ENCODE data around the gene DNAJC15. TPM values are rescaled to one million over a fixed set of nuclear protein-coding genes. Genes with fewer than 3 reads are reported as not detected.
A peak's percentile ranks its signal among the peaks of the same experiment; 100 is the strongest.

DNAJC15 gene
- total RNA-seq, 2 donors from 2014 or later = 7.5 to 15.6 TPM

DNA sequence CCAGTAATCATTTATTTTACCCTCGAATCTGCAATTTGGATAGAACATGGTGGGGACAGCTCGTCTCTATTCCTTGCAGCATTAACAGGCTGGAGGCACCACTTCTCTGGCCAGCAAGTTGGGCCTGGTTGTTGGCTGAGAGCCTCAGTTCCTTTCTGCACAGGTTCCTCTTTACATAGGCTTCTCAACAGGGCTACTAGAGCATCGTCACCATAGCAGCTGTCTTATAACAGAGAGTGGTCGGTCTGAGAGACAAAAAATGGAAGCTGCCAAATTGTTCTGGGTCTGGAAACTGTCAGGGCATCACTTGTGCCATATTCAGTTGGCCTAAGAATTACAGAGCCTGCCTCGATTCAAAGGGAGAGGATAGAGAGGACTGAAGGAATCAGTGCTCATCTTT is 86.7 kb downstream of the DNAJC15 start:
- no peaks in the 10 kb centered on the region for H3K9me3 Mint-ChIP-seq
- ATAC-seq (replicated peaks) = no peak
- no peak overlapping the region for H3K4me3 Mint-ChIP-seq
- no peaks in the 10 kb centered on the region for H3K4me1 Mint-ChIP-seq
- peaks cover 23% of the 10 kb centered on the region for H3K36me3 Mint-ChIP-seq (ENCODE audit: low read depth)
- H3K27me3 Mint-ChIP-seq = no peaks in the 10 kb centered on the region
- H3K27ac Mint-ChIP-seq = no peak overlapping the region

GRCh38 chr13:43110658-43111057 is 87.3 kb downstream of the DNAJC15 start:
- Mint-ChIP-seq H3K4me3 (no peak overlapping the region), H3K4me1 (no peaks in the 10 kb centered on the region), H3K27me3 (no peaks in the 10 kb centered on the region), H3K36me3 (ENCODE audit: low read depth) (peaks cover 23% of the 10 kb centered on the region), H3K27ac (no peak overlapping the region), H3K9me3 (no peaks in the 10 kb centered on the region)
- ATAC-seq (replicated peaks) = no peak

DNA sequence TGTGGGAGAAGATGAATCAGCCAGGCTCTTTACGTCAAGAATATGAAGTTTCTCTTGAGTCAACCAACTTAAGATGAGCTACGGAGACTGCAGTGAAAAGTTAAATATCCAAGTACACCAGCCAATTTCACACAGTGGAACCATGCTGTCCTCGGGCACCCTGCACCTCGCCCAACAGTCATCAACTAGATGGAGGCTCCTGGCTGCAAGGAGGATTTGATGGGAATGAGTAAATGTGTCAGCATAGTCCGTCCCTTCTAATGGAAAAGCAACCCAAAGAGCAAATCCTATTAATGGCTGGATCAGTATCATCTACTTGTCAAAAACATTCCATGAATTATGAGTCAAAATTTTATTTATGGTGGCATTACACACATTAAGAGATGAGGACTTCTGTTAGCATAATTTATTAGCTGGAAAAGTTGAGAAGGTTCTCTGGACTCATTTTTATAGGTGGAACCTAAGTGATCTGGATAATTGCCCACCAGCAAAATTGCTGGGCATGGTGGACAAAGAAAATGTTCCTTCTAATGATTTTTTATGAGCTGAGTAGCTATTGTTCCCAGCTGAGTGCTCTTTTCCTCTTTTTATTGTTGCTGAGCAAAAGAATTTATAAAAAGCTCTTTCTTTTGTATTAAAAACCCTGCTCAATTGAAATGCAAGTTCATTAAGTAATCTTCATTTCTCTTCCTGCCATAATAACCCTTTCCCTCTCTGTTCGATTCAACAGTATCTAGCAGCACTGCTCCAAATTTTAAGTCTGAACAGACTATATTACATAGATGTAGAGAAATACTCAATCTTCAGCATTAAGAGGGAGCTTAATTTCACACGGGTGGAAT is 88.4 kb downstream of the DNAJC15 start:
- Mint-ChIP-seq H3K36me3 (ENCODE audit: low read depth) (peaks cover 22% of the 10 kb centered on the region), H3K27ac (no peak overlapping the region), H3K4me3 (no peak overlapping the region), H3K9me3 (no peaks in the 10 kb centered on the region), H3K27me3 (no peaks in the 10 kb centered on the region), H3K4me1 (no peaks in the 10 kb centered on the region)
- ATAC-seq (replicated peaks) = no peak

GRCh38 chr13:43113603-43114002 is 90.2 kb downstream of the DNAJC15 start:
- no peaks in the 10 kb centered on the region for H3K27me3 Mint-ChIP-seq

GRCh38 chr13:43114504-43114903 is 91.1 kb downstream of the DNAJC15 start:
- H3K27ac Mint-ChIP-seq = no peak overlapping the region
- H3K36me3 Mint-ChIP-seq (ENCODE audit: low read depth) = no peaks in the 10 kb centered on the region
- no peaks in the 10 kb centered on the region for H3K27me3 Mint-ChIP-seq
- no peak overlapping the region for H3K4me3 Mint-ChIP-seq
- no peak for ATAC-seq (replicated peaks)
- no peaks in the 10 kb centered on the region for H3K4me1 Mint-ChIP-seq
- no peaks in the 10 kb centered on the region for H3K9me3 Mint-ChIP-seq

More at GRCh38 chr13:43113603-43114002, 90.2 kb downstream of the DNAJC15 start:
- no peaks in the 10 kb centered on the region for H3K4me1 Mint-ChIP-seq
- H3K4me3 Mint-ChIP-seq = no peak overlapping the region
- H3K27ac Mint-ChIP-seq = no peak overlapping the region
- ATAC-seq (replicated peaks) = no peak
- H3K36me3 Mint-ChIP-seq (ENCODE audit: low read depth) = peaks cover 8% of the 10 kb centered on the region
- H3K9me3 Mint-ChIP-seq = no peaks in the 10 kb centered on the region

- ATAC-seq (replicated peaks) = no peak
- Mint-ChIP-seq H3K27me3 (peaks cover 5% of the 10 kb centered on the region), H3K36me3 (ENCODE audit: low read depth) (no peaks in the 10 kb centered on the region), H3K4me1 (no peaks in the 10 kb centered on the region), H3K27ac (no peak overlapping the region), H3K9me3 (no peaks in the 10 kb centered on the region), H3K4me3 (no peak overlapping the region)
Measured at GRCh38 chr13:43115141-43115540, 91.8 kb downstream of the DNAJC15 start.

DNA sequence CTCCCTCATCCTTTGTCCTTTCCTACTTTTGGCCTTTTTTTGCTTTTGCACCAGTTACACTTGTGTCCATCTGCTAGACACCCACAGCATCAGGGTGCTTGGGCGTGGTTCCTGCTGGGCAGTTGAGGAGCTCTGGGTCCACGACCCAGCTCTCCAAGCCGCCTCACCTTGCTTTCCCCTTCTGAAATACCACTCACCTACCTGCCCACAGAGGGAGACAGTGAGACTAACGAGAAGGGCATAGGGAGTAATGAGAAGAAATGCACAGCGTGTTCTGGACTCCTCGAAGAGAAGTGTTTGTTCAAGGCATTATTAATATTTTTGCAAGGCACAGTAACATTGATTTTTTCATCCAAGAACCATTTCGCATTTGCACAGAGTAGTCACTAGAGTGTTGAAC is 92.9 kb downstream of the DNAJC15 start:
- Mint-ChIP-seq H3K4me3 (no peak overlapping the region), H3K27ac (no peak overlapping the region), H3K9me3 (no peaks in the 10 kb centered on the region), H3K27me3 (peaks cover 10% of the 10 kb centered on the region), H3K4me1 (no peaks in the 10 kb centered on the region), H3K36me3 (ENCODE audit: low read depth) (no peaks in the 10 kb centered on the region)
- no peak for ATAC-seq (replicated peaks)

DNA sequence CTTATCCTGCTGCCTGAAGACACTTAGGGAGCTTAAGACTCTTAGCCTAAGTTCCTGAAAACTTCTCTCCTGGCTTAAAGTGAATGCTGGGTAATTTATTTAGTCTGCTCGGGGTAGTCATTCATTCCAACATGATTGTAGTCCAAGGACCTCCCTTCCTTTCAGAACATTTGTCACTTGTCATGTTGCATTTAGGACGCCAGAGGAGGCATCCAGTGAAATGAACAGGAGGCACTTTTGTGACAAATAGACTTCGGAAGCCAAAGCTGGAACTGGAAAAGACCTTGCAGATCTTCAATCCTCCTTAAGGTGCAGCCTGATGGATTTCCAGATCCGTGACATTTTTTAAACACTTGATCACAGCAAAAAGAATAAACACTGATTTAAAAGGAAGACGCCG is 95.1 kb downstream of the DNAJC15 start:
- Mint-ChIP-seq H3K27me3 (peaks cover 18% of the 10 kb centered on the region), H3K36me3 (ENCODE audit: low read depth) (no peaks in the 10 kb centered on the region), H3K27ac (no peak overlapping the region), H3K4me1 (no peaks in the 10 kb centered on the region), H3K9me3 (no peaks in the 10 kb centered on the region), H3K4me3 (no peak overlapping the region)
- no peak for ATAC-seq (replicated peaks)

DNA sequence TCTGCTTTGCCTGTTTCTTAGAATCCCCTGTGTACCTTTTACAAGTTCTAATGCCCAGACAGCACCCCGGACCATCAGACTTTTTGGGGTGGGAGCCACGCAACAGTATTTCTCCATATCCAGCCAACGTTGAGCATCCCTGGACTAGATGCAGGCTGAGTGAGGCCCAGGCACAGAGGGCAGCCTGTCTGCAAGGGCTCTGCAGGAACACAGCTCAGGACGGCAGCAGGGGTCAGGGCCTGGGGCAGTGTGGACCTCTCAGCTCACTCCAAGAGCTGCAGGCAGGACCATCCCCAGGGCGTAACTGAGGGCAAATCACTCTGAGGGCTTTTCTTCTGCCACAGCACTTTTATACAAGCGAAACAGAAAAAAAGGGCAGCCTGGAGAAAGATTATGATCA is 95.8 kb downstream of the DNAJC15 start:
- peaks cover 18% of the 10 kb centered on the region for H3K27me3 Mint-ChIP-seq
- ATAC-seq (replicated peaks) = no peak
- no peaks in the 10 kb centered on the region for H3K36me3 Mint-ChIP-seq (ENCODE audit: low read depth)
- H3K9me3 Mint-ChIP-seq = no peaks in the 10 kb centered on the region
- no peak overlapping the region for H3K27ac Mint-ChIP-seq
- no peak overlapping the region for H3K4me3 Mint-ChIP-seq
- no peaks in the 10 kb centered on the region for H3K4me1 Mint-ChIP-seq

DNA sequence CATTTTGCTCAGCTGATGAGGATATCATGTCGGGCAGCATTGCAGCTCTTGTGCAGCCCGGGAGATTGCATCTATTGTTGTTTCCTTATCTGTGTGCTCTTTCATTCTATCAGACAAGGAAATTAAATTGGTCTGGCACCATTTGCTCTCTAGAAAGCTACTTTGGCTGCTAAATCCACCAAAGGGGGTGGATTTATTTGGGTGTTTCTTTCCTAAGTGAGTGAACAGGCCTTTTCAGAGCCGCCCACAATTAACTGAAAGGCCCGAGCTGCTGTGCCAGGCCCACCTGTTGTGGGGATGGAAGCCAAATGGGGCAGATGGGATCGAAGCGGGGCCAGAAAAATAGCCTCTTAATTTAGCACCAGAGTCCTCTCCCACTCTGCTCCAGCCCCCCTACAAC is 99.4 kb downstream of the DNAJC15 start:
- Mint-ChIP-seq H3K27me3 (peaks cover 18% of the 10 kb centered on the region), H3K4me3 (no peak overlapping the region), H3K9me3 (no peaks in the 10 kb centered on the region), H3K27ac (no peak overlapping the region), H3K4me1 (peaks cover 5% of the 10 kb centered on the region), H3K36me3 (ENCODE audit: low read depth) (no peaks in the 10 kb centered on the region)
- ATAC-seq (replicated peaks) = no peak

DNA sequence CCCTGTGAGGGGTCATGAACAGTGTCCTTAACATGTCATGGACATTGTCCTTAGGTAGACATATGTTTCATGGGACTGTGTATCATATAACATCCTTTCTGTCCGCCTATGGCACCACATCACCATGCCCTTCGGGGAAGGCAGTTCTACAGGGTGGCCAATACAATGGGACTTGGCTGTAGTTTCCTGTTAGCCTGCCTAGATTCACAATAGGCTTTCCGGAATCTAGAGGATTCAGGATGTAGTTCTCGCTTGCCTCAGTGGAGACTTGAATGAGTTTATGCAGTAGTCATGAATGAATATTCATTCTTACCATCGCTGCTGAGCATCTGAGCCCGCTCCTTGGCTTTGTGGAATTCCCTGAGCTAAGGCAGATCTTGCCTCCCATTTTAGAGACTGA is 100.5 kb downstream of the DNAJC15 start:
- Mint-ChIP-seq H3K4me1 (peaks cover 7% of the 10 kb centered on the region), H3K4me3 (no peak overlapping the region), H3K36me3 (ENCODE audit: low read depth) (no peaks in the 10 kb centered on the region)

DNA sequence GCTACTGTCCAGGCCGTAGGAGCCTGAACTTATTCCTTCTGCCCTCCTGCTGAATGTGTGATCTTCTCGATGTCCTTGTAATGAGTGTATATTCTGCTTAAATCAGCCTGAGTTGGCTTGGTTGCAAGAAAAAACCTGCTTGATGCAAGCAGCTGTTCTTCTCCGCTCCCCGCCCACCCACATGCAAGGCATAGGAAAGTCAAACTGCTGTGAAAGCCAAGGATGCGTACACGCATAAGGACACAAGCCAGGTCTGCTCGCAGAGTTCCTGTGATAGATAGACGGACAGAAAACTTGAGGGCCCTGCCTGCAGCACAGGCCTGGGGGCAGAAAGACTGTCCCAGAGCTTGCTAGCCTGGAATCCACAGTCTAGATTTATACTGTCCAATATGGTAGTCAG is 101.1 kb downstream of the DNAJC15 start:
- H3K4me1 Mint-ChIP-seq = peaks cover 7% of the 10 kb centered on the region
- no peaks in the 10 kb centered on the region for H3K9me3 Mint-ChIP-seq
- no peaks in the 10 kb centered on the region for H3K36me3 Mint-ChIP-seq (ENCODE audit: low read depth)
- H3K27me3 Mint-ChIP-seq = peaks cover 23% of the 10 kb centered on the region
- ATAC-seq (replicated peaks) = no peak
- no peak overlapping the region for H3K4me3 Mint-ChIP-seq
- no peak overlapping the region for H3K27ac Mint-ChIP-seq

More for the DNA sequence above, 100.5 kb downstream of the DNAJC15 start:
- no peak for ATAC-seq (replicated peaks)
- Mint-ChIP-seq H3K27me3 (peaks cover 18% of the 10 kb centered on the region), H3K9me3 (no peaks in the 10 kb centered on the region), H3K27ac (no peak overlapping the region)

- peaks cover 7% of the 10 kb centered on the region for H3K4me1 Mint-ChIP-seq
- no peak overlapping the region for H3K27ac Mint-ChIP-seq
- no peaks in the 10 kb centered on the region for H3K9me3 Mint-ChIP-seq
- H3K36me3 Mint-ChIP-seq (ENCODE audit: low read depth) = no peaks in the 10 kb centered on the region
- H3K27me3 Mint-ChIP-seq = peaks cover 16% of the 10 kb centered on the region
- no peak overlapping the region for H3K4me3 Mint-ChIP-seq
- ATAC-seq (replicated peaks) = no peak
Measured at GRCh38 chr13:43126420-43126819, 103.0 kb downstream of the DNAJC15 start.

DNA sequence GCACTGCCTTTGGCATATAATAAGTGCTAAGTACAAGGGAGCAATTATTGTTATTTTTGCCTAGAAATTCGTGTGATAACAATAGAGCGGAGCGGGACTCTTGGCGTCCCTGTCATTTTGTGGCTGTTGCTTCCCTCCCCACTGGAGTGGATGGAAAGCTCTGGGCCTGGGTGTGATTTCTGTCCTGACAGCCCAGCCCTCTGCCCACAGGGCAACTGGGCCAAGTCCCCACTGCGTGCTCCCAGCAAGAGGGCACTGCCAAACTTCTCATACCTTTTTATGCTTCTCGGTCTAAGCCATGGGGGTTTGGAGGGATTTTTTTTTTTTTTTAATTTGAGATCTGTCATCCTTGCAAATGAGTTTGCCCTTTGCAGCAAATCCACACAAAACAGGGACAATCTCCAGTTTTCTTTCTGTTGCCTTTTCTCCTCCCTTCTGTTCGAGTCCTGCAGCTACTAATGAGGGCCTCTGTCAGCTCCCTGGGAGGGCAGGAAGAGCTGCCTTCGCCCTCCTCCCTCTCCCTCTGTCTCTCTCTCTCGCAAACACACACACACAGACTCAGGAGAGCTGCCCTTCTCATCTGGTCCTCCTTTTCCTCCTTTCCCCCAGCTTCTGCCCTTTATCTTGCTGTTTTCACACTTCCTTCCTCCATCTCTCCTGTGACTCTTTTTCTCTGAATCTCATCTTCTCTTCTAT is 103.9 kb downstream of the DNAJC15 start:
- H3K27ac Mint-ChIP-seq = peak overlapping the region; percentile 5
- peaks cover 10% of the 10 kb centered on the region for H3K27me3 Mint-ChIP-seq
- H3K36me3 Mint-ChIP-seq (ENCODE audit: low read depth) = no peaks in the 10 kb centered on the region
- no peak for ATAC-seq (replicated peaks)
- H3K4me1 Mint-ChIP-seq = peaks cover 7% of the 10 kb centered on the region
- H3K4me3 Mint-ChIP-seq = no peak overlapping the region
- H3K9me3 Mint-ChIP-seq = no peaks in the 10 kb centered on the region

DNA sequence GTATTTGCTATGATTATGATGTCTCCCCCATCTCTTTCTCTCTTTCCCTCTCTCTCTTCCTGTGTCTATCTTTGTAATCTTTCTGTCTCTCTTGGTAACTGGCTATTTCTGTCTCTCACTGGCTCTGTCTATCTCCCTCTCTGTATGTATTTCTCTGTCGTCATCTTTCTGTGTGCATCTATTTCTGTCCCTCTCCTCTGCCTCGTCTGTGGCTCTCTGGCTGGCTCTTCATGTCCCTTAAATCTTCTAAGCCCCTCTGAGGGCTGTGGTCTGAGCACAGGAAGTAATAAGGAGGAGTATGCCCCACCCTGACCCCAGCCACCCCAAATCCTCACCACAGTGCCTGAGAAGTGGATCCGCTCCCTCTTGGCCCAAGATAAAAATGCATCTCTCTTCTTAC is 104.4 kb downstream of the DNAJC15 start:
- Mint-ChIP-seq H3K9me3 (no peaks in the 10 kb centered on the region), H3K36me3 (ENCODE audit: low read depth) (no peaks in the 10 kb centered on the region), H3K4me3 (no peak overlapping the region), H3K27me3 (peaks cover 12% of the 10 kb centered on the region), H3K27ac (peak overlapping the region; percentile 5), H3K4me1 (peaks cover 7% of the 10 kb centered on the region)
- no peak for ATAC-seq (replicated peaks)
